ENCODE data around the gene THBS3.
A peak's percentile ranks its signal among the peaks of the same experiment; 100 is the strongest.
"Not testable (repeated sequence)": the region's sequence is repeated elsewhere in the genome, so short reads cannot be mapped to it uniquely, and the experiment has no call there.

Gene THBS3

DNA sequence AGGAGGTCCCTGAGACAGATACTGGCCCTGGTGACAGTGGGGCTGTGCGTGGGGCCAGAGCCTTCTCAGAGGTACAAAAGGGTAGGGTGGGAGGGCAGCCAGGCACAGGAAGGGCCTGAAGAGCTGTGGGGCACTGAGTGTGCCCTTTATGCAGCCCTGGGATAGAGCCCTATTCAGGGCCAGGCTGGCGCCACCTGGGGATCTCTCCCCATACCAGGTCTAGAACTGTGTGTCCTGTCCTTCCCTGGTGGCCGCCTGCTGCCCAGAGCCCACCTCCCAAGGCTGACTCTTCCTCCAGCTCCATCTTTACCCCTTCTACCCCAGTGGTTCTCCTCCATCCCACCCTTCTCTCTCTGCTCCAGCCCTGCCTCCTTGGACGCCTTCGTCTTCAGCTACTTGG lies 25.8 kb upstream of the THBS3 start:
- DNase-seq = not testable (repeated sequence)

DNA sequence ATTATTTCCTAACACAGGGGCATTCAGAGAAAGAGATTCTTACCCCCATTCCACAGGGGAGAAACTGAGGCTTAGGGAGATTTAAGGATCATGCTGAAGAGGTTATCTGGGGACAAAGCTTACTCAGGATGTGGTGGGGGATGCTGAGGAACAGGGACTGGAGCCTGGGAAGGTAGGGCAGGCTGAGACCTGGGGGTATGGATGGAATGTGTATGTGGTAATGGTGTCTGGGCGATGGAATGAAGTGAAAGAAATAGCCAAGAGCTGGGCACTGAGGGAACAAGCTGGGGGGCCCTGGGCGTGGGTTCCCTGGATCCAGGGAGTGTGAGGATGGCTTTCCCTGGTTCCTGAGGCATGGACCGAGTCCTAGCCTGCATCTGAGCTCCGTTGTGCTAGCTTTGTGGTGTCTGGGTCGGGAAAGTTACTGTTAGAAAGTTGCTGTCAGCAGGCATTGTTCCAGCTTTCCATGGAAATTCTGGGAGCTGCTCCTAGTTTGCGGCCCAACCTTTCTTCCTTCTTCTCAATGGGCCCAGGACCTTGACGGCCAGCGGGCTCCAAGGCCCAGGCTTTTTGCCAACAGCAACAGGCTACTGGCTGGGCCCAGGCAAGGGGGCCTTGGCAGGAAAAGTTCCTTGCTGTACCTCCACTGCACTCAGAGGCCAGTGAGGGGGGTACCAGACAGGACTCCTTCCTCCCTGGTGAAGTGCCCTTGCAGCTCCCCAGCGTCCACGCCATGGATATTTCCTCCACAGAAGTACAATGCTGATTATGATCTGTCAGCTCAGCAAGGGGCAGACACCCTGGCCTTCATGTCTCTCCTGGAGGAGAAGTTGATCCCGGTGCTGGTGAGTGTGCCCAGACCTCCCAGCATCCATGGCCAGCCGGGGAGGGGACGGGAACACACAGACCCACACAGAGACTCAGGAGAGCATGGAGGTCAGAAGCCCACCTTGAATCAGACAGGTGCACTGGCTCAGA lies 24.6 kb upstream of the THBS3 start:
- DNase-seq = not testable (repeated sequence)

DNA sequence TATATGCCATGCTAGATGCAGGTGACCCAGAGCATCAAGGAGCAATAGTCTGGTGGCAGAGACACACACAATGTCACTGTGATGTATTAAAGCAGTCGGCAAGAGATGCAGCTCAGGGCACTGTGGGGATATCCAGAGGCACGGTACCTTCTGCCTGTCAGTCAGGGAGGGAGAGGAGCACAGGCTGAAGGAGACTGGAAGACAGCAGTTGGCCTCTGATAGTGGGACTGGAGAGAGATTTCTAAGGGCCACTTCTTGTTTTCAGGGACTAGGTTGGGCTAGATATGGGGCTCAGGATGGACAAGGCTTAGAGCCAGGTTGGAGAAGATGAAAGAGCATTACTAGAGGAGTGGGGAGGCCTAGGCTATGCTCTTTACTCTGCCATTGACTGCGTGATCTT lies 23.6 kb upstream of the THBS3 start:
- not testable (repeated sequence) for DNase-seq

DNA sequence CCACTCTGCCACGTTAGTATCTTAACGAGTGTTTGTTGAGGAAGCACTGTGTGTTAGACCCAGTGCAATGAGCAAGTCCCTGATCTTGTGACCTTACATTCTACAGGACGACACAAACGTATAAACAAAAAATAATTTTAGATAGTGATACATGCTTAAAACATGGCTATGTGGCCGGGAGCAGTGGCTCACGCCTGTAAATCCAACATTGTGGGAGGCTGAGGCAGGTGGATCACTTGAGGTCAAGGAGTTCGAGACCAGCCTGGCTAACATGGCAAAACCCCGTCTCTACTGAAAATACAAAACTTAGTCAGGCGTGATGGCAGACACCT lies 20.4 kb upstream of the THBS3 start:
- no peak for DNase-seq

DNA sequence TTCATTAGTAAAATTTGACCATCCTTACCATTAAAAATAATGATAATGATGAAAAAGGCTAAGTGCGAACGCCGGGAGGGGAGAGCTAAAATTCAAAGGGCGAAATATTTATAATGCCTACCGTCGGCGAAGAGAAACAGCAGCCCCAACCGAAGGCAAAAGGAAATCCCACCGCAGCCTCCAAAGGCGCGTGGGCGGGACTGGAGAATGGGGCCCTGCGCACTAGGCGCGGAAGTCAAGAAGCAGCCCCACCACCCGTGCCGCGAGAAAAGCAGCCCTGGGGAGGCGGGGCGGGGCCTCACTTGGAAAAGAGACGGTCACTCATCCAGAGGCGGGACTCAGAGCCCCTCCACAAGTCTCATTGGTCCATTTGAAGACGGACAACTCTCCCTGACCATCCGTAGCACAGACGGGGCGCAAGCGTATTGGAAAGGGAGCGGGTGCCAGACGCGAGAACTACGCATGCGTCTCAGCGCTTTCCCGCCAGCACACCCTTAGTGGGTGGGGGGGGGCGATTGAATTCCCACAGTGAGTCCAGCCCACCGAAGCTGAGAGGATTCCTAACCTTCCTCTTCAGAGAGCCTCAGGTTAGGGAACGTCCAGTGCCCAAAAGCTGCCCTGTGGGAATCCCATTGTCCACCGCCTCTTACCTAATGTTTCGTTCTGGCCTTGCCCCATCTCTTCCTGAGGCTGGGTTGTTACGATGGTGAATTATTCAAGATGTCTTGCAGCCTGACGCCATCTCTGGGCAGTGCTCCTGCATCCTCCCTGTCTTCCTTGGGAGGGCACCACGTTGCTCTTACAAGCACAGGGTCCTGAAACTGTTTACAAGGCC lies 19.8 kb upstream of the THBS3 start:
- peak; percentile 99 for DNase-seq

DNA sequence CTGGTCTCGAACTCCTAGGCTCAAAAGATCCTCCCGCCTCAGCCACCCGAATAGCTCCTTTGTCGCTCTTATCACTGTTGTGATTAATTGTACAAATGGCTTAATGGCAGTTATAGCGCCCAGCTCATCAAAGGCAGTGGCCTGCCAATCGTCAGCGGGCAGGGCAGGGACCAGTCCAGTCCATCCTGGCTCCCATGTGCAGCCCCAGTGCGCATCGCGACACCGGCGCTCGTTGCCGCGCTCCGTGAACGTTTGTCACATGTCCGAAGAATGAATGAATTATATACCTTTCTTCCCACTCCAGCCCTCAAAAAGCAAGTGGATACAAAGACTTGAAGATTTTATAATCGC lies 19.2 kb upstream of the THBS3 start:
- DNase-seq = peak; percentile 47

DNA sequence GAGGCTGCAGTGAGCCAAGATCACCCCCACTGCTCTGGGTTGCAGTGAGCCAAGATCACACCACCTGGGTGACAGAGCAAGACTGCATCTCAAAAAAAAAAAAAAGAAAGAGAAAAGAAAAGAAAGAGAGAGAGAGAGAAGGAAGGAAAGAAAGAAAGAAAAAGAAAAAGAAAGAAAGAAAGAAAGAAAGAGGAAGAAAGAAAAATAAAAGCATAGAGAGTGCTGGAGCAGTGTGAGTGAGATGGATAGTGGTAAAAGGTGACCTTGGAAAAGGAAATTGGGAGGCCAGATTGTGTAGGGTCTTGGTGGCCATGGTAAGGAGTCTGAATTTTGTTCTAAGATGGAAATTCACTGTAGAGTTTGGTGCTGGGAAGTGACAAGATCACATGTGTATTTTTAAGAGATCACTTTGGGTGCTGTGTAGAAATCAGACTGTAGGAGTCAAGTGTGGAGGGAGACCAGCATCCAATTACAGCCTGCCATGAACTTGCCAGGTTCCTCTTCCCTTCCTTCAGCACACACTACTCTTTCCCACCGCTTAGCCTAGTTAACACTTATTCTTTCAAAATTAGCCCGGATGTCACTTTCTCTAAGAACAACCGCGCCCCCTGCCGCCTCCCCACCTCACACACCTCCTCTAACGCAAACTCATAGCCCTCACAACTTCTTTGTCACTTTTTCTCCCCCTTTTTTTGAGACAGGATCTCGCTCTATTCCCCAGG lies 18.7 kb upstream of the THBS3 start:
- DNase-seq = peak; percentile 87

DNA sequence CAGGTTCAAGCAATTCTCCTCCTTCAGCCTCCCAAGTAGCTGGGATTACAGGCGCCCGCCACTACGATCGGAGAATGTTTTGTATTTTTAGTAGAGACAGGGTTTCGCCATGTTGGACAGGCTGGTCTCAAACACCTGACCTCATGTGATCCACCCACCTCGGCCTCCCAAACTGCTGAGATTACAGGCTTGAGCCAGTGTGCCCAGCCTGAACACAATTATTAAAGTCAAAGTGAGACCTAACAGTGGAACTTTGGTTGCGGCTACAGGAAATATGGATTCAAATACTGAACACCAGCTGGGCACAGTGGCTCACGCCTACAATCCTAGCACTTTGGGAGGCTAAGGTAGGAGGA lies 17.7 kb upstream of the THBS3 start:
- not testable (repeated sequence) for DNase-seq

DNA sequence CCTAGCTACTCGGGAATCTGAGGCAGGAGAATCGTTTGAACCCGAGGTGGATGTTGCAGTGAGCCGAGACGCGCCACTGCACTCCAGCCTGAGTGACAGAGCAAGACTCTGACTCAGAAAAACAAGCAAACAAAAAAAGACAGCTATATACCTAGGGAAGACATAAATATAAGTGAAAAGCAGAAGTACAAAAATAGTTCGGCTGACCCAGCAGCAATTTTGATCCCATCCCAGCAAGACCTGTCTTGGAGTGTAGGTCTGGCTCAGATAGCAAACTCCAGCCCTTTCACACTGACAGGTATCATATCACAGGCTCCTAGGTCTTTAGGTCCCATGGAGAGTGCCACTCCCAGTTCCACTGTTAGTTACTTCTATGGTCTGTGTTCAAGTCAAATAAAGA lies 15.3 kb upstream of the THBS3 start:
- DNase-seq = peak; percentile 78

DNA sequence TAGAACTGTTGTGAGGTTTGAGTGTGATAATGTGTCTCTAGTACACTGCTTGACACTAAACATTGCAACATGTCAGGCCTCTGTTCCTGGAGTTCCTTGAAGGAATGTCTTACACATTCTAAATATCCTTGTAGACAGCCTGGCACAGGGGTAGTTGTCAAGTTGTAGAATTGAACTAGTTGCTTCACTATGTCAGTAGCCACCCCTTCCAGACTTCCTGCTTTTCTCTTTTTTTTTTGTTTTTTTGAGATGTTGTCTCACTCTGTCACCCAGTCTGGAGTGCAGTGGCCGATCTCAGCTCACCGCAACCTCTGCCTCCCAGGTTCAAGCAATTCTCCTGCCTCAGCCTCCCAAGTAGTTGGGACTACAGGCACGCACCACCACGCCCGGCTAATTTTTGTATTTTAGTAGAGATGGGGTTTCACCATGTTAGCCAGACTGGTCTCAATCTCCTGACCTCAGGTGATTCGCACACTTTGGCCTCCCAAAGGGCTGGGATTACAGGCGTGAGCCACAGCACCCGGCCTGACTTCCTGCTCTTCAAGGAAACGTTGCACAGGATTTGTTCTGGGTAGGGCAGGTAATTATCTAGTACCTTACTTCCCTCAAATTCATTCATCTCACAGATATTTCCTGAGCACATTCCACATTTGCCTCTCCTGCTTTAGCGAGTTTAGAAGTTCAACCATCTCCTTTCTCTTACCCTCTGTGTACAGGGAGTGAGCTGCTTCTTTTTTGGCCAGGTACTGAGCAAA lies 12.7 kb upstream of the THBS3 start:
- not testable (repeated sequence) for DNase-seq

DNA sequence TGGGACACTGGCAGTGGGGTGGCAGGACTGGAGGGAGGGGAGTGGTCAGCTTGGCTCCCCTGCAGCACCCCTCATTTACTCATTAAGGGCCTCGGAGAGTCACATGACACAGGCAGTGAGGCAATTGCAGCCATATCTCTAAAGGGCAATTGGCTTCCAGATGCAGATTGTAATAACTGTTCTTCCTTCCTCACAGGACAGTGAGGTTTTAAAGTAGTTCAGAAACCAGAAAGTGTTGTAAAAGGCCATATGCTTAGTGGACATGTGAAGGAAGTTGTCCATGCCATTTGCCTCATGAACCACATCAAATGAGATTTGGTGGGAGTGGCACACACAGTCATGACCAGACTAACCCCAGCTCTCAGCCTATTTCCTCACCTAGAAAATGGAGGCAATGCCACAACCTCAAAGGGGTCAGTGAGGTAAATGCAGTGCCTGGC lies 11.9 kb upstream of the THBS3 start:
- DNase-seq = peak; percentile 84

DNA sequence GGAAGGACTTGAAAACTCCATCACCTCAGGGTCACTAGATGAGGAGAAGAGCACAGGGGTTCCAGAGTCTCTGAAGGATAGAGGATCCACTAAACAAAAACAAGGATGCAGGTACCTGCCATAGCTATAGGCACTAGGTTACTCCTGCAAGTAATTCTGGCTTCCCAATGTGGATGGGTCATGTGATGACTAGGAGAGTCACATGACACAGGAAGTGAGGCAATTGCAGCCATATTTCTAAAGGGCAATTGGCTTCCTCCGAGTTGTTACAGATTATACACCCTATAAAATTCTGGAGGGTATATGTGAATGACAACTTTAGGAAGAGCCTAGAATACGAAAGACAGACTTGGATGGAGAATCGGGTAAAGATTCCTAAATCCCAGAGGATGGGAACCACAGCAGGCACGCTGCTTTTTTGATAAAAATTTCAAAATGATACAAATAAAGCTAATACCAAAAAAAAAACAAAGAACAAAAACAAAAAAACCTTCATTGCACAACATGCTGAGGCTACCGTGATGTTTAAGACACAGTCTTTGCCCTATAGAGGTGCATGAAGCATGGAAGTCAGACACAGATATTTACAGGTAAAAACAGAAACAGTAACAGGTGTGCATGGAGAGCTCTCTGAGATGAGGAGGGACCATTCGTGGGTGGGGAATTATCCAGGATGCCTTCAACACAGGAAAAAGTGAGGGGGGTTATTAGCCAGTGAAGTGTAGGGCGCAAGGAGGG lies 11.3 kb upstream of the THBS3 start:
- DNase-seq = peak; percentile 67

DNA sequence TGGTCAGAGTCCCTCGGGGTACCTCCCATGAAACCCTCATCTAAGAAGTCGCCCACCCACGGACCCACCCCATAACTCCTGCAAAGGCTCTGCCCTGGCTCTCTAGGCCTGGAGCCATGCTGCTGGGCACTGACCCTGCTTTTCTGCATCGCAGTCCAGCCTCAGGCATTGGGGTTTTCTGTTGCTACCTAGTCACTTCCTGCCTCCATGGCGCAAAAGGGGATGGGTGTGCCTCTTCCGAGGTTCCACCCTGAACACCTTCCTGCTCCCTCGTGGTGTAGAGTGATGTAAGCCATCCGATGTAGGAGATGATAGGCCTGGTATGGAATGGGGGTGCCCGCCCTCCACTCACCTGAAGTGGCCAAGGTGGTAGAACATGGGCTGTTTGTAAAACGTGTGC lies 7.0 kb upstream of the THBS3 start:
- DNase-seq = not testable (repeated sequence)

DNA sequence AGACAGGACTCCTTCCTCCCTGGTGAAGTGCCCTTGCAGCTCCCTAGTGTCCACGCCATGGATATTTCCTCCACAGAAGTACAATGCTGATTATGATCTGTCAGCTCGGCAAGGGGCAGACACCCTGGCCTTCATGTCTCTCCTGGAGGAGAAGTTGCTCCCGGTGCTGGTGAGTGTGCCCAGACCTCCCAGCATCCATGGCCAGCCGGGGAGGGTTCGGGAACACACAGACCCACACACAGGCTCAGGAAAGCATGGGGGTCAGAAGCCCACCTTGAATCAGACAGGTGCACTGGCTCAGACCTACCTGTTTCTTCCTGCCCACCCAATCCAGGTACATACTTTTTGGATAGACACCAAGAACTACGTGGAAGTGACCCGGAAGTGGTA lies 4.3 kb upstream of the THBS3 start:
- DNase-seq = not testable (repeated sequence)

DNA sequence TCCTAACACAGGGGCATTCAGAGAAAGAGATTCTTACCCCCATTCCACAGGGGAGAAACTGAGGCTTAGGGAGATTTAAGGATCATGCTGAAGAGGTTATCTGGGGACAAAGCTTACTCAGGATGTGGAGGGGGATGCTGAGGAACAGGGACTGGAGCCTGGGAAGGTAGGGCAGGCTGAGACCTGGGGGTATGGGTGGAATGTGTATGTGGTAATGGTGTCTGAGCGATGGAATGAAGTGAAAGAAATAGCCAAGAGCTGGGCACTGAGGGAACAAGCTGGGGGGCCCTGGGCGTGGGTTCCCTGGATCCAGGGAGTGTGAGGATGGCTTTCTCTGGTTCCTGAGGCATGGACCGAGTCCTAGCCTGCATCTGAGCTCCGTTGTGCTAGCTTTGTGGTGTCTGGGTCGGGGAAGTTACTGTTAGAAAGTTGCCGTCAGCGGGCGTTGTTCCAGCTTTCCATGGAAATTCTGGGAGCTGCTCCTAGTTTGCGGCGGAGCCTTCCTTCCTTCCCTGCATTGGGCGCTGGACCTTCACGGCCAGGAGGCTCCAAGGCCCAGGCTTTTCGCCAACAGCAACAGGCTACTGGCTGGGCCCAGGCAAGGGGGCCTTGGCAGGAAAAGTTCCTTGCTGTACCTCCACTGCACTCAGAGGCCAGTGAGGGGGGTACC lies 3.8 kb upstream of the THBS3 start:
- not testable (repeated sequence) for DNase-seq

DNA sequence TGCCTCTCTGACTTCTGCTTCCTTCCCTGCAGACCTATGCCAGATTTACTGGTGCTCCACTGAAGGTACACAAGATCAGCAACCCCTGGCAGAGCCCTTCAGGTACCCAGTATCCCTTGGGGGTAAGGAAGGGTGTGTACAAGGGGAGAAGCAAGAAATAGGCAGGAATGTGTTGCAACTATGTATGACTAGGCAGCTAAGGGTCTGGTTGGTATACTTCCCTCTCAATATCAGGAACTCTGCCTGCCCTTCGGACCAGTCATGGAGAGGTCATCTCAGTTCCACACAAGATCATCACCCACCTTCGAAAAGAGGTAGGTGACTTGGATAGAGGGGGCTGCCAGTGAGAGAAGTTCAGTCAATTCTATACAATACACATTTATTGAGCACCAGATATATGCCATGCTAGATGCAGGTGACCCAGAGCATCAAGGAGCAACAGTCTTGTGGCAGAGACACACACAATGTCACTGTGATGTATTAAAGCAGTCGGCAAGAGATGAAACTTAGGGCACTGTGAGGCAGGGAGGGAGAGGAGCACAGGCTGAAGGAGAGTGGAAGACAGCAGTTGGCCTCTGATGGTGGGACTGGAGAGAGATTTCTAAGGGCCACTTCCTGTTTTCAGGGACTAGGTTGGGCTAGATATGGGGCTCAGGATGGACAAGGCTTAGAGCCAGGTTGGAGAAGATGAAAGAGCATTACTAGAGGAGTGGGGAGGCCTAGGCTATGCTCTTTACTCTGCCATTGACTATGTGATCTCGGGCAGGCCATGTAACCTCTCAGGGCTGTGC lies 2.8 kb upstream of the THBS3 start:
- peak; percentile 57 for DNase-seq

DNA sequence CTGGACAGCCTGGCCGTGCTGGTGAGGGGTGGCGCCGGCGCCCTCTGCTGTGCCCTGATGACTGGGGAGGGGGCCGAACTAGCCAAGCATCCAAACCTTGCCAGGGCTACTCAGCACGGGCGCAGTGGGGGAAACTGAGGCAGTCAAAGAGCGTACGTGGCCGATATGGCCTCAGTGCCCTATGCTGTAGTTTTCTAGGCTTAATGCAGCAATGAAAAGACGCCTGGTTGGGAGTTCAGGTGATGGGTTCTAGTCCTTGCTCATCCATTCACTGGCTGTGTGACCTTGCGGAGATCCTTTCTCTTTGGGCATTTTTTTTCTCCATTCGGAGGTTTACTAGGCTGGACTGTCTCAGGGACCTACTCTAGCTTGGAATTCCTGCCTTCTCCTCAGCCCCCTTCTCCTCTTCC lies 1.6 kb upstream of the THBS3 start:
- no peak for DNase-seq

DNA sequence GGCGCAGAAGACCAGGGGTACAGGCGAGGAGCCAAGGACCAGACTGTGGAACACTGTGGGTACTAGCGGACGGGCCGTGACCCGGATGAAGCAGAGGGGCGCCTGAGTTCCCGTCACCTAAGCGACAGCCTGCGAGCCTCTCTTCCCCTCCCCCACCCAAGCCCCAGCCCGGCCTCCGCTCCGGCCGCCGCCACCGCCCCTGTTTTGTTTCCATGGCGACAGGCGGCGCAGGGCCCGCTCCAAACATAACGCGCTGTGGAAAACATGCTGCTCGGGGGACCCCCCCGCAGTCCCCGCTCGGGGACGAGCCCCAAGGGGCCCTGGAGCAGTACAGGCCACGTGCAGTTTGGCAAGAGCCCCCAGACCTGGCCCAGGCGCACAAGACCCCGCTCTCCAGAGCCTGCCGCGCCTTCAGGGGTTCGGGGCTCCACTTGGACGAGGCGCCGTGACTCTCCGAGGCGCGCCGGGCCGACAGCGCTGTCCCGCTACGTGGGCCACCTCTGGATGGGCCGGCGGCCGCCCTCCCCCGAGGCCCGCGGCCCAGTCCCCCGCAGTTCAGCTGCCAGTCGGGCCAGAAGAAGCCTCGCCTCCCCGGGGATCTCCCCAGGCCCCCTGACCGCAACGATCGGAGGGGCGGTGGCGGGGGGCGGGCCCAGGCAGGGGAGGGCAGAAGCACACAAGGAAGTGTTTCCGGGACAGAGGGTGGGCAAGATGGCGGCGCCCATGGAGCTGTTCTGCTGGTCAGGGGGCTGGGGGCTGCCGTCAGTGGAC lies 1.0 kb upstream of the THBS3 start, which contains the start of gene MTX1:
TSS of gene MTX1 (plus strand) at position 155 of the 771 bp plus-strand sequence. CDS start at position 265, 110 bp downstream.
- DNase-seq = peak; percentile 65

All from MV-4-11 (cell line).